GM12878 (cell line): Measurements from ENCODE around the gene FITM1. TPM values are rescaled to one million over a fixed set of nuclear protein-coding genes. Genes with fewer than 3 reads are reported as not detected.

ENCODE experiments used
- ATAC-seq: fragments of 200-7000 bp; cut with Tn5 transposase; 3 replicates; pipeline ENCODE4 v1.9.1; 2020; ENCODE audit warnings: mild to moderate bottlenecking, moderate library complexity
- BruUV-seq: library from RNA; stranded (reverse); fragments of 400-500 nt; replicated peaks from 2 replicates; lab custom pipeline; 2021; lab: Mats Ljungman, UMichigan
- CTCF ChIA-PET: fragments of 300-600 bp; sonication (Branson Sonifier 250); formaldehyde crosslinking; extraction: SDS; loops from one replicate; lab custom pipeline; 2021; ENCODE audit warnings: inconsistent platforms; lab: Yijun Ruan, JAX
- POLR2A ChIA-PET: fragments of 350-600 bp; formaldehyde crosslinking; extraction: SDS; loops from one replicate; lab custom pipeline; 2021; ENCODE audit warnings: inconsistent platforms; lab: Charles Lee
- RAD21 ChIA-PET: fragments of 300-600 bp; sonication (Branson Sonifier 250); formaldehyde crosslinking; loops from one replicate; lab custom pipeline; 2023; ENCODE audit warnings: antibody characterized with exemption; ENCODE audit not compliant: unreplicated experiment; lab: Charles Lee
- SMC1A ChIA-PET: fragments of 300-600 bp; sonication (Branson Sonifier 250); formaldehyde crosslinking; loops from one replicate; lab custom pipeline; 2023; ENCODE audit not compliant: unreplicated experiment, uncharacterized antibody; lab: Charles Lee
- DNase-seq: peaks from one replicate; pipeline ENCODE4 v3.0.0-alpha.2; 2011; ENCODE audit warnings: low read depth, low spot score
- FAIRE-seq: peaks from 3 replicates; lab custom pipeline; 2011; peaks lifted over from hg19 to GRCh38; lab: Jason Lieb, UNC
- H2AFZ ChIP-seq: 2 replicates; pipeline ENCODE4 v1.6.0; 2011; ENCODE audit warnings: low read depth, low read length, control low read depth; ENCODE audit not compliant: control insufficient read depth
- H3K27ac ChIP-seq: 2 replicates; pipeline ENCODE4 v1.5.1; 2011; ENCODE audit warnings: control low read depth; ENCODE audit not compliant: control insufficient read depth, insufficient read depth
- H3K27me3 ChIP-seq, 2 experiments: replicated peaks in 1 of 2; 2 replicates each; pipeline versions ENCODE4 v1.6.0 to v1.6.1; 2011; ENCODE audit warnings: low read length in 1 of 2; ENCODE audit not compliant: control insufficient read depth in 2 of 2, insufficient read depth in 2 of 2
- H3K36me3 ChIP-seq, 2 experiments: 2 replicates each; pipeline ENCODE4 v1.5.1; 2011; ENCODE audit warnings: low read length in 1 of 2; ENCODE audit not compliant: control insufficient read depth in 2 of 2, insufficient read depth in 2 of 2
- H3K4me1 ChIP-seq: 2 replicates; pipeline ENCODE4 v1.6.1; 2011; ENCODE audit warnings: mild to moderate bottlenecking, low read length, moderate library complexity, mixed read lengths; ENCODE audit not compliant: control insufficient read depth, insufficient read depth
- H3K4me2 ChIP-seq: 2 replicates; pipeline ENCODE4 v1.6.0; 2011; ENCODE audit warnings: control low read depth; ENCODE audit not compliant: control insufficient read depth, insufficient read depth
- H3K4me3 ChIP-seq: fragments of 200-600 bp; sonication (generic); 2 replicates; pipeline ENCODE4 v1.5.1; 2016
- H3K79me2 ChIP-seq: 2 replicates; pipeline ENCODE4 v1.6.0; 2011; ENCODE audit warnings: low read length; ENCODE audit not compliant: control insufficient read depth, insufficient read depth
- H3K9ac ChIP-seq: 2 replicates; pipeline ENCODE4 v1.8.0; 2011; ENCODE audit warnings: low read length, control low read depth, mixed read lengths; ENCODE audit not compliant: control insufficient read depth, insufficient read depth
- H3K9me3 ChIP-seq: replicated peaks from 3 replicates; pipeline ENCODE4 v1.5.1; 2011; ENCODE audit warnings: mild to moderate bottlenecking, low read length; ENCODE audit not compliant: control insufficient read depth, insufficient read depth
- H4K20me1 ChIP-seq: 2 replicates; pipeline ENCODE4 v1.6.0; 2011; ENCODE audit not compliant: control insufficient read depth, insufficient read depth
- BCL11A ChIP-seq: IDR thresholded peaks from 2 replicates; pipeline ENCODE4 v1.6.1; 2011; ENCODE audit warnings: low read depth, low read length
- FOS ChIP-seq: IDR thresholded peaks from 3 replicates; pipeline ENCODE4 v1.6.1; 2011; ENCODE audit warnings: borderline replicate concordance; ENCODE audit not compliant: insufficient read length; ENCODE audit errors: extremely low read depth
- POLR2AphosphoS5 ChIP-seq: IDR thresholded peaks from 2 replicates; pipeline ENCODE4 v1.6.1; 2011; ENCODE audit warnings: mild to moderate bottlenecking, low read length, inconsistent platforms
- RB1 ChIP-seq: fragments of 450-650 bp; formaldehyde crosslinking; IDR thresholded peaks from 2 replicates; pipeline ENCODE4 v1.6.1; 2017; ENCODE audit warnings: mild to moderate bottlenecking, borderline replicate concordance
- SMAD5 ChIP-seq: IDR thresholded peaks from 2 replicates; pipeline ENCODE4 v1.6.1; 2016; ENCODE audit warnings: antibody characterized with exemption, low read depth
- WGBS: methylation state at CpG from one replicate; pipeline ENCODE4 v1.1.6; 2016; ENCODE audit warnings: low lambda C conversion rate; ENCODE audit not compliant: insufficient replicate concordance, insufficient coverage; ENCODE audit errors: missing lambda C conversion rate; 5-methylcytosine and 5-hydroxymethylcytosine counted together
- in situ Hi-C: fragments of 300-500 bp; cut with MboI; formaldehyde crosslinking; loops from 9 replicates; pipeline ENCODE4 v1.14.3; 2018; ENCODE audit warnings: mixed read lengths
- intact Hi-C: fragments of 100-400 bp; cut with micrococcal nuclease; formaldehyde crosslinking; loops from one replicate; pipeline ENCODE4 v1.14.2; 2022; ENCODE audit not compliant: unreplicated experiment
- polyA plus RNA-seq, 11 experiments: library from polyadenylated mRNA; depleted of rRNA in 4 of 11; unstranded in 6 of 11; stranded (reverse) in 5 of 11; fragments of >200 nt; fragmentation: Nextera tagmentation in 4 of 11; fragmentation: Illumina TruSeq in 1 of 11; extraction: Ambion mirVana in 4 of 11; extraction: Trizol in 1 of 11; gene quantifications; 1 replicate in 1 of 11; 2 replicates in 10 of 11; pipeline versions ENCODE4 v1.2.1 to v1.2.3, GENCODE V29; 2011 to 2016; ENCODE audit warnings: inconsistent platforms in 2 of 11, missing spikeins in 2 of 11, low read depth in 1 of 11
- total RNA-seq, 4 experiments: library from RNA; depleted of rRNA in 3 of 4; stranded (reverse); fragments of >200 nt in 3 of 4; fragmentation: Illumina TruSeq in 1 of 4; extraction: Trizol in 1 of 4; gene quantifications; 2 replicates each; pipeline versions ENCODE4 v1.2.1 to v1.2.3, GENCODE V29; 2013 to 2021

Gene FITM1
- total and polyA plus RNA-seq, 10 of the 15 experiments (the other 5 are each of a cell fraction or from before 2014, with no cell fraction given) = 0.11 to 1.9 (median 0.45) TPM; not detected in 2

- Histone ChIP-seq H3K27me3 (no peaks in the 10 kb centered on the region), H3K9me3 (no peaks in the 10 kb centered on the region), H3K27ac (no peak overlapping the region), H3K4me1 (0 out of 2 replicates have a peak, but pooled peaks cover 3% of the 10 kb centered on the region), H3K4me3 (no peak overlapping the region), H3K4me2 (no peak overlapping the region), H4K20me1 (no peaks in the 10 kb centered on the region), H3K9ac (no peak overlapping the region), H2AFZ (no peak overlapping the region), H3K79me2 (no peaks in the 10 kb centered on the region), H3K36me3 (no peaks in the 10 kb centered on the region)
- no TSS peak for BruUV-seq
- POLR2A ChIA-PET = interaction anchor here (1.0 kb wide), 1 partner anchor 20 kb away, joined by 3 read pairs; no protein-coding TSS in a partner anchor
- DNase-seq (no peak), ATAC-seq (no peak), FAIRE-seq (no peak)
- RAD21 ChIA-PET = interaction anchor here (1.0 to 1.3 kb wide), 3 partner anchors 19 to 28 kb away, joined by 3 to 6 read pairs (median 5); no protein-coding TSS in a partner anchor
- TF ChIP-seq SMAD5 (no peak), RB1 (no peak), POLR2AphosphoS5 (no peak), FOS (no peak), BCL11A (no peak)
- intact Hi-C loops = no loop called here
- SMC1A ChIA-PET = interaction anchor here (1.1 to 2.6 kb wide), 3 partner anchors 22 to 75 kb away, joined by 3 to 8 read pairs (median 4); partner anchors contain the start of gene IRF9
- CTCF ChIA-PET = interaction anchor here (0.6 to 3.2 kb wide), 5 partner anchors 16 to 496 kb away, joined by 3 to 17 read pairs (median 4); partner anchors contain the start of gene IRF9
- in situ Hi-C loops = loop anchor here (5.0 kb wide), 1 partner anchor 74 kb away; no protein-coding TSS in a partner anchor
- 69% methylated on average over 3 of the region's 3 CpGs for WGBS
Observed at GRCh38 chr14:24086193-24086955, 44.1 kb upstream of the FITM1 start.
